ENCODE data around the gene SLC49A3. TPM values are rescaled to one million over a fixed set of nuclear protein-coding genes. Genes with fewer than 3 reads are reported as not detected.

Gene SLC49A3
- total and polyA plus RNA-seq, 10 donors: 5.6 to 28.8 (median 17.0) TPM

DNA sequence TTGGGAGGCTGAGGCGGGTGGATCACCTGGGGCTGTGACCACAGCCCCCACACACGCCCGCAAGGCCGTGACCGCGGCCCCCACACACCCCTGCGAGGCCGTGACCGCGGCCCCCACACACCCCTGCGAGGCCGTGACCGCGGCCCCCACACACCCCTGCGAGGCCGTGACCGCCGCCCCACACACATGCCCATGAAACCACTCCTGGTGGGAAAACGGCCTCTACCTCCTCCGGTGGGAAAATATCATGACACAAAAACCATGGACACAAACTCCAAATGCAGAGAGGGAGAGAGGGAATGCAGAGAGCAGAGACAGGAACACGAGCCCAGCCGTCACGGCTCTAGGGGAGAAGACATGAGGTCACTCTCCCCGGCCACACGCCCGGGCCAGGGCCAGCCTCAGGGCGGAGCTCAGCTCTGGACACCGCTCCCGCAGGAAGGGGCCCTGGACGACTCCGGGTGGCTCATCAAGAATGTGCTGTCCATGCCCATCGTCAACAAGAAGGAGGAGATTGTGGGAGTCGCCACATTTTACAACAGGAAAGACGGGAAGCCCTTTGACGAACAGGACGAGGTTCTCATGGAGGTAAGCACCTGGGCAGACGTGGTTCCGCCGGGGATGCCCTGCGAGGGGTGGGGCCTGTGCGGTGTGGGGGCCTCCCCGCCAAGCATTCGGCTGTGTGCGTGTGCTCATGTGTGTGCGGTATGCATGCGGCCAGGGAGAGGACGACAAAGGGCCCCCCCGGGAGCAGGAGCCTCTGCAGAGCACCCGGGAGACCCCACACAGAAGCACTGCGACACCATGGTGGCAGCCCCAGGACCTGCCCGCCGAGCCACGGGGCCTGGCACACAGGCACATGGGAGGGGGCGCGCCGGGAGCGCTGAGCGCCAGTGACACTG, 32.3 kb downstream of the SLC49A3 start:
- H3K27ac ChIP-seq: no peak overlapping the region
- WGBS, 5 donors: 77 to 81% (median 80%) methylated on average over 39 to 58 of the region's 58 CpGs
- intact Hi-C loops (cut with DNase I; ENCODE audit: low total_unique reads): no loop called here
- no peak overlapping the region for H3K4me3 ChIP-seq
- no peaks in the 10 kb centered on the region for H3K9me3 ChIP-seq
- peaks cover 0 to 5% (median 0%) of the 10 kb centered on the region in 6 donors for H3K36me3 ChIP-seq
- TF ChIP-seq POLR2A (IDR thresholded peaks at IDR 0.05): no peak
- TF ChIP-seq POLR2AphosphoS5 (IDR thresholded peaks at IDR 0.05): no peak
- TF ChIP-seq, protein P1, sequence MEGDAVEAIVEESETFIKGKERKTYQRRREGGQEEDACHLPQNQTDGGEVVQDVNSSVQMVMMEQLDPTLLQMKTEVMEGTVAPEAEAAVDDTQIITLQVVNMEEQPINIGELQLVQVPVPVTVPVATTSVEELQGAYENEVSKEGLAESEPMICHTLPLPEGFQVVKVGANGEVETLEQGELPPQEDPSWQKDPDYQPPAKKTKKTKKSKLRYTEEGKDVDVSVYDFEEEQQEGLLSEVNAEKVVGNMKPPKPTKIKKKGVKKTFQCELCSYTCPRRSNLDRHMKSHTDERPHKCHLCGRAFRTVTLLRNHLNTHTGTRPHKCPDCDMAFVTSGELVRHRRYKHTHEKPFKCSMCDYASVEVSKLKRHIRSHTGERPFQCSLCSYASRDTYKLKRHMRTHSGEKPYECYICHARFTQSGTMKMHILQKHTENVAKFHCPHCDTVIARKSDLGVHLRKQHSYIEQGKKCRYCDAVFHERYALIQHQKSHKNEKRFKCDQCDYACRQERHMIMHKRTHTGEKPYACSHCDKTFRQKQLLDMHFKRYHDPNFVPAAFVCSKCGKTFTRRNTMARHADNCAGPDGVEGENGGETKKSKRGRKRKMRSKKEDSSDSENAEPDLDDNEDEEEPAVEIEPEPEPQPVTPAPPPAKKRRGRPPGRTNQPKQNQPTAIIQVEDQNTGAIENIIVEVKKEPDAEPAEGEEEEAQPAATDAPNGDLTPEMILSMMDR (IDR thresholded peaks at IDR 0.05 in 8 of 11, conservative IDR thresholded peaks at IDR 0.05 in 3 of 11): no peak
- DNase-seq: peak; percentile 71
- H3K27me3 ChIP-seq (replicated peaks in 1 of 7): peaks cover 0 to 14% (median 0%) of the 10 kb centered on the region in 7 donors
- no peaks in the 10 kb centered on the region for H3K4me1 ChIP-seq

DNA sequence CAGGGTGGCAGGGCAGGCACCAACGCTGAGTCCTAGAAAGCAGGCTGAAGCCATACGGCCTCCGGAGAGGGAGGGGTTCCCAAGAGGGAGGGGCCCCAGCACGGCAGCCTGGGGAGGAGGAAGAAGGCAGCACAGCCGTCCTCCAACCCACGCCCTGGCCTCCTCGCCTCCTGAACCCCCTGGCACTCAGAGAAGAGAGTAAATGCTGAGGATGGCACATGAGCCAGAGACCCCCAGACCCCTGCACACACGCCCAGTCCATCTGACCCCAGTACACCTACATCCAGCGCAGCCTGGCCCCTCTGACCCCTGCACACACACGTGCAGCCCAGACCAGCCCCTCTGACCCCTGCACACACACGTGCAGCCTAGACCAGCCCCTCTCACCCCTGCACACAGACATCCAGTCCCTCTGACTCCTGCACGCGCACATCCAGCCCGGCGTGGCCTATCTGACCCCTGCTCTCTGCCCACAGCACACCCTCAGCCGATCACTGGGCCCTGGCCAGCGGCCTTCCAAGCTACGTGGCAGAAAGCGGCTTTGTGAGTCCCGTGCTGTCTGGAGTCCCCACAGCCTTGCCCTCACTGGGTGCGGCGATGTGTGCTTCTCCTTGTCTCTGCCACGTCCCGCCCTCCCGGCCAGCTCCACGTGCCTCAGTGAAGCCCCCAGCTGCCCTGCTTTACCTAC, 33.3 kb downstream of the SLC49A3 start:
- WGBS, 5 donors: 65 to 82% (median 74%) methylated on average over 22 to 26 of the region's 26 CpGs
- Histone ChIP-seq H3K27me3 (replicated peaks in 1 of 7) (peaks cover 0 to 22% (median 1%) of the 10 kb centered on the region in 7 donors), H3K4me1 (no peaks in the 10 kb centered on the region), H3K27ac (no peak overlapping the region), H3K4me3 (no peak overlapping the region), H3K9me3 (no peaks in the 10 kb centered on the region), H3K36me3 (no peaks in the 10 kb centered on the region)
- TF ChIP-seq POLR2A (IDR thresholded peaks at IDR 0.05) (no peak), POLR2AphosphoS5 (IDR thresholded peaks at IDR 0.05) (no peak)
- TF ChIP-seq, protein P1 (IDR thresholded peaks at IDR 0.05 in 8 of 11, conservative IDR thresholded peaks at IDR 0.05 in 3 of 11): no peak
- DNase-seq: peak; percentile 73
- intact Hi-C loops (cut with DNase I; ENCODE audit: low total_unique reads): no loop called here

GRCh38 chr4:654871-655463, 34.0 kb downstream of the SLC49A3 start:
- Histone ChIP-seq H3K9me3 (no peaks in the 10 kb centered on the region), H3K4me1 (no peaks in the 10 kb centered on the region), H3K27me3 (replicated peaks in 1 of 7) (peaks cover 0 to 29% (median 3%) of the 10 kb centered on the region in 7 donors), H3K27ac (no peak overlapping the region), H3K4me3 (no peak overlapping the region), H3K36me3 (no peaks in the 10 kb centered on the region)
- intact Hi-C loops (cut with DNase I; ENCODE audit: low total_unique reads): no loop called here
- 58 to 76% (median 62%) methylated on average over 8 to 17 of the region's 17 CpGs for WGBS, 5 donors
- TF ChIP-seq, protein P1 (IDR thresholded peaks at IDR 0.05 in 8 of 11, conservative IDR thresholded peaks at IDR 0.05 in 3 of 11): no peak
- TF ChIP-seq POLR2AphosphoS5 (IDR thresholded peaks at IDR 0.05): peak in 1 of 3 donors; percentile 8
- peak; percentile 65 for DNase-seq
